K562 (cell line): ENCODE data around the gene SLC2A2.

ENCODE experiments used
- ATF7 ChIP-seq: fragments of 450-650 bp; IDR thresholded peaks from 2 replicates; pipeline ENCODE4 v1.7.1; 2014; ENCODE audit warnings: mild to moderate bottlenecking, moderate library complexity
- CTCF ChIP-seq, 3 experiments: IDR thresholded peaks in 2 of 3; conservative IDR thresholded peaks in 1 of 3; 2 replicates each; pipeline ENCODE4 v1.5.1; 2011 to 2012; ENCODE audit warnings: low read length in 3 of 3, mild to moderate bottlenecking in 3 of 3, control low read depth in 2 of 3, improper control_type of control experiment in 1 of 3, inconsistent platforms in 1 of 3, low read depth in 1 of 3, mixed read lengths in 1 of 3, moderate library complexity in 1 of 3; ENCODE audit not compliant: insufficient read depth in 2 of 3
- TOE1 ChIP-seq, 2 experiments: fragments of 450-650 bp in 1 of 2; sonication (generic) in 1 of 2; formaldehyde crosslinking in 1 of 2; IDR thresholded peaks; 2 replicates each; pipeline versions ENCODE4 v1.7.1 to v1.8.0; 2016 to 2022; ENCODE audit warnings: borderline replicate concordance in 2 of 2, mild to moderate bottlenecking in 2 of 2, antibody characterized with exemption in 1 of 2, inconsistent platforms in 1 of 2, low read depth in 1 of 2, missing genetic modification reagents in 1 of 2, moderate library complexity in 1 of 2
- TF ChIP-seq, protein P1 (sequence below): sonication (generic); formaldehyde crosslinking; IDR thresholded peaks from 2 replicates; pipeline ENCODE4 v1.8.0; 2022; ENCODE audit warnings: missing genetic modification reagents, mild to moderate bottlenecking, borderline replicate concordance

- TF ChIP-seq, protein P1, sequence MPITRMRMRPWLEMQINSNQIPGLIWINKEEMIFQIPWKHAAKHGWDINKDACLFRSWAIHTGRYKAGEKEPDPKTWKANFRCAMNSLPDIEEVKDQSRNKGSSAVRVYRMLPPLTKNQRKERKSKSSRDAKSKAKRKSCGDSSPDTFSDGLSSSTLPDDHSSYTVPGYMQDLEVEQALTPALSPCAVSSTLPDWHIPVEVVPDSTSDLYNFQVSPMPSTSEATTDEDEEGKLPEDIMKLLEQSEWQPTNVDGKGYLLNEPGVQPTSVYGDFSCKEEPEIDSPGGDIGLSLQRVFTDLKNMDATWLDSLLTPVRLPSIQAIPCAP, result no peak
- TF ChIP-seq ATF7, result no peak
- TF ChIP-seq TOE1 (IDR thresholded peaks at IDR 0.05; ENCODE audit: borderline replicate concordance), result no peak
- TF ChIP-seq TOE1 (CRISPR knock-in tag; IDR thresholded peaks at IDR 0.05; ENCODE audit: borderline replicate concordance, low read depth), result no peak
- no peak for TF ChIP-seq CTCF (IDR thresholded peaks at IDR 0.05 in 2 of 3, conservative IDR thresholded peaks at IDR 0.05 in 1 of 3; ENCODE audit: insufficient read depth in 2 of 3, low read depth in 1 of 3, low read length in 3 of 3)
These were observed at the start of gene SLC2A2 for GRCh38 chr3:171026597-171027293.
